HepG2 (cell line): Measurements from ENCODE around the gene SERPINF2. TPM values are rescaled to one million over a fixed set of nuclear protein-coding genes. Genes with fewer than 3 reads are reported as not detected.
A peak's percentile ranks its signal among the peaks of the same experiment; 100 is the strongest.

Experiments used
- HMGA1 ChIP-seq: sonication (generic); formaldehyde crosslinking; conservative IDR thresholded peaks from 2 replicates; pipeline ENCODE4 v1.4.0; 2020; ENCODE audit warnings: missing genetic modification reagents
- KLF9 ChIP-seq: IDR thresholded peaks from 2 replicates; pipeline ENCODE4 v1.6.1; 2016; ENCODE audit warnings: low read depth
- MZF1 ChIP-seq: sonication (generic); formaldehyde crosslinking; IDR thresholded peaks from 2 replicates; pipeline ENCODE4 v1.8.1; 2023; ENCODE audit warnings: mild to moderate bottlenecking, missing genetic modification reagents, borderline replicate concordance
- NR3C1 ChIP-seq: sonication (generic); formaldehyde crosslinking; IDR thresholded peaks from 2 replicates; pipeline ENCODE4 v1.4.0; 2020; ENCODE audit warnings: missing genetic modification reagents
- RFX3 ChIP-seq: IDR thresholded peaks from 2 replicates; pipeline ENCODE4 v1.6.1; 2016; ENCODE audit warnings: missing biosample characterization, missing genetic modification reagents
- TCF12 ChIP-seq, 2 experiments: fragments of 450-650 bp in 1 of 2; sonication (generic) in 1 of 2; formaldehyde crosslinking in 1 of 2; IDR thresholded peaks; 2 replicates each; pipeline versions ENCODE4 v1.6.1 to v1.8.0; 2017 to 2022; ENCODE audit warnings: antibody characterized with exemption in 1 of 2, mild to moderate bottlenecking in 1 of 2, missing genetic modification reagents in 1 of 2, moderate library complexity in 1 of 2
- ZFP1 ChIP-seq: IDR thresholded peaks from 2 replicates; pipeline ENCODE4 v1.6.1; 2016
- ZNF143 ChIP-seq: sonication (generic); formaldehyde crosslinking; IDR thresholded peaks from 2 replicates; pipeline ENCODE4 v1.4.0; 2020; ENCODE audit warnings: missing genetic modification reagents
- ZNF451 ChIP-seq: sonication (generic); formaldehyde crosslinking; IDR thresholded peaks from 2 replicates; pipeline ENCODE4 v1.5.0; 2020; ENCODE audit warnings: mild to moderate bottlenecking, missing genetic modification reagents
- ZNF577 ChIP-seq: sonication (generic); formaldehyde crosslinking; IDR thresholded peaks from 2 replicates; pipeline ENCODE4 v1.4.0; 2020; ENCODE audit warnings: mild to moderate bottlenecking, low read depth, missing genetic modification reagents, borderline replicate concordance
- ZNF660 ChIP-seq: sonication (generic); formaldehyde crosslinking; IDR thresholded peaks from 2 replicates; pipeline ENCODE4 v1.5.1; 2020; ENCODE audit warnings: mild to moderate bottlenecking, low read depth, missing genetic modification reagents, borderline replicate concordance
- ZNF781 ChIP-seq: sonication (generic); formaldehyde crosslinking; IDR thresholded peaks from 2 replicates; pipeline ENCODE4 v1.5.1; 2020; ENCODE audit warnings: borderline replicate concordance, mild to moderate bottlenecking, missing genetic modification reagents; ENCODE audit errors: not compliant biosample characterization
- polyA plus RNA-seq, 8 experiments: library from polyadenylated mRNA; depleted of rRNA in 3 of 8; stranded (reverse) in 7 of 8; unstranded in 1 of 8; fragments of >200 nt; fragmentation: Illumina TruSeq in 4 of 8; extraction: Trizol in 4 of 8; gene quantifications; 2 replicates each; pipeline versions ENCODE4 v1.2.1 to v1.2.3, GENCODE V29; 2011 to 2016; ENCODE audit warnings: low read depth in 4 of 8, missing spikeins in 1 of 8, mixed read lengths in 1 of 8; ENCODE audit not compliant: insufficient read depth in 1 of 8
- total RNA-seq, 5 experiments: library from RNA; depleted of rRNA; stranded (reverse); fragments of >200 nt; fragmentation: Illumina TruSeq; extraction: Trizol; gene quantifications; 2 replicates each; pipeline ENCODE4 v1.2.3, GENCODE V29; 2016; ENCODE audit warnings: low read depth in 1 of 5
- TF ChIP-seq, protein P1 (sequence below), 2 experiments: sonication (generic) in 1 of 2; formaldehyde crosslinking in 1 of 2; IDR thresholded peaks; 2 replicates each; pipeline versions ENCODE4 v1.5.1 to v1.6.1; 2011 to 2020; ENCODE audit warnings: borderline replicate concordance in 1 of 2, low read depth in 1 of 2, low read length in 1 of 2, mild to moderate bottlenecking in 1 of 2, missing genetic modification reagents in 1 of 2, moderate library complexity in 1 of 2
- TF ChIP-seq, protein P2 (sequence below): sonication (generic); formaldehyde crosslinking; IDR thresholded peaks from 2 replicates; pipeline ENCODE4 v1.4.0; 2020; ENCODE audit warnings: missing genetic modification reagents, borderline replicate concordance
- TF ChIP-seq, protein P3 (sequence below): sonication (generic); formaldehyde crosslinking; IDR thresholded peaks from 2 replicates; pipeline ENCODE4 v1.4.0; 2020; ENCODE audit warnings: mild to moderate bottlenecking, missing genetic modification reagents, borderline replicate concordance
- TF ChIP-seq, protein P4 (sequence below): IDR thresholded peaks from 2 replicates; pipeline ENCODE4 v1.6.1; 2016; ENCODE audit warnings: low read depth, control low read depth
- TF ChIP-seq, protein P5 (sequence below): sonication (generic); formaldehyde crosslinking; IDR thresholded peaks from 2 replicates; pipeline ENCODE4 v1.5.0; 2020; ENCODE audit warnings: mild to moderate bottlenecking, missing genetic modification reagents

The SERPINF2 gene
- total and polyA plus RNA-seq, 2 of the 13 experiments (the other 11 are each of a cell fraction or from before 2014, with no cell fraction given) = 309 to 548 TPM

DNA sequence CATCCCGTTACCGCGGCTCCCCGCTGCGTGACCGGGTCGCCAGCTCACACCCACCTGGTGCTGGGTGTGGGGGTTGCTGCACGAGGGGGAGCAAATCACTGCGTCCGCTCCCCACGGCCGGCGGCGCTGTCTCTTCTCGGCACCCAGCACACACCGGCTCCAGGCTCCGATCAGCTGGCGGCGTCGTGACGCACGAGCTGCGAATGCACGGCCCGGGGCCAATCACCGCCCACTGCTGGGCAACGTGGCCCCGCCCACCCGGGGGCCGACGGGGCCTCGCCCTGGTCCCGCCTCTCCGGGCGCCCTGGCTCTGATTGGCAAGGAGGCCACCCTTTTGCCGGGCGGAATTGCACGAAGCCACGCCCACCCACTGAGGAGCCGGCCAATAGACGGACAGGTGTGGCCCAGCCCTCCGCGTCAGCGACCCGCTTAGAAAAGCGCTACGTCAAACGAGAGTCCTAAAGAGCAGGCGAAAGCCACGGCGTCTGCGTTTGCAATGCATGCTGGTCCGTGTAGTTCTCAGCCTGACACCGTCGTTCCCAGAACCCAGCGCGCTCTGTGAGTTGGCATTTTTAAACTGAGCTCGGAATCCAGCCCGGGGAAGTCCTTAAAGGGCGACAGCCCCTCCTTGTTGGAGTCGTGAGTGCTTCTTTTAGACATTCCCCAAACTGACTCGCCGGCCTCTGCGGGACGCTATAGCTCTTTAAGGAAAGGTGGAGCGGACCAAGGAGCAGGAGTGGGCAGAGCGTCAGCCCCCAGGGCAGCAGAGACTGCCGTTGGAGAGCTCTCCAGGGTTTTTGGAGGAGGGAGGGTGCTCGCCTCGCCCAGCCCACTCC lies 26.4 kb upstream of the SERPINF2 start (continued):
- TF ChIP-seq NR3C1 (no peak), KLF9 (CRISPR knock-in tag) (0 out of 2 replicates have a peak, but pooled peaks have one; percentile 24), HMGA1 (CRISPR knock-in tag) (no peak), ZFP1 (CRISPR knock-in tag) (no peak; the same call in 1 of the 2 replicates), ZNF577 (CRISPR knock-in tag) (no peak), ZNF781 (CRISPR knock-in tag) (no peak), TCF12 (IDR thresholded peaks at IDR 0.05) (no peak), TCF12 (CRISPR knock-in tag; IDR thresholded peaks at IDR 0.05) (0 out of 2 replicates have a peak, but pooled peaks have one; percentile 2), ZNF660 (CRISPR knock-in tag) (no peak), ZNF143 (CRISPR knock-in tag) (peak; percentile 97), RFX3 (no peak), MZF1 (CRISPR knock-in tag) (no peak), ZNF451 (CRISPR knock-in tag) (no peak)
- TF ChIP-seq, protein P1, sequence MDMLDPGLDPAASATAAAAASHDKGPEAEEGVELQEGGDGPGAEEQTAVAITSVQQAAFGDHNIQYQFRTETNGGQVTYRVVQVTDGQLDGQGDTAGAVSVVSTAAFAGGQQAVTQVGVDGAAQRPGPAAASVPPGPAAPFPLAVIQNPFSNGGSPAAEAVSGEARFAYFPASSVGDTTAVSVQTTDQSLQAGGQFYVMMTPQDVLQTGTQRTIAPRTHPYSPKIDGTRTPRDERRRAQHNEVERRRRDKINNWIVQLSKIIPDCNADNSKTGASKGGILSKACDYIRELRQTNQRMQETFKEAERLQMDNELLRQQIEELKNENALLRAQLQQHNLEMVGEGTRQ (IDR thresholded peaks at IDR 0.05; ENCODE audit: low read depth, low read length) = peak; percentile 49; the same call in 1 of the 2 replicates
- TF ChIP-seq, protein P1 (CRISPR knock-in tag; IDR thresholded peaks at IDR 0.05; ENCODE audit: borderline replicate concordance) = peak; percentile 67; the same call in 1 of the 2 replicates
- TF ChIP-seq, protein P2, sequence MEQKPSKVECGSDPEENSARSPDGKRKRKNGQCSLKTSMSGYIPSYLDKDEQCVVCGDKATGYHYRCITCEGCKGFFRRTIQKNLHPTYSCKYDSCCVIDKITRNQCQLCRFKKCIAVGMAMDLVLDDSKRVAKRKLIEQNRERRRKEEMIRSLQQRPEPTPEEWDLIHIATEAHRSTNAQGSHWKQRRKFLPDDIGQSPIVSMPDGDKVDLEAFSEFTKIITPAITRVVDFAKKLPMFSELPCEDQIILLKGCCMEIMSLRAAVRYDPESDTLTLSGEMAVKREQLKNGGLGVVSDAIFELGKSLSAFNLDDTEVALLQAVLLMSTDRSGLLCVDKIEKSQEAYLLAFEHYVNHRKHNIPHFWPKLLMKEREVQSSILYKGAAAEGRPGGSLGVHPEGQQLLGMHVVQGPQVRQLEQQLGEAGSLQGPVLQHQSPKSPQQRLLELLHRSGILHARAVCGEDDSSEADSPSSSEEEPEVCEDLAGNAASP = peak; percentile 58
- TF ChIP-seq, protein P3, sequence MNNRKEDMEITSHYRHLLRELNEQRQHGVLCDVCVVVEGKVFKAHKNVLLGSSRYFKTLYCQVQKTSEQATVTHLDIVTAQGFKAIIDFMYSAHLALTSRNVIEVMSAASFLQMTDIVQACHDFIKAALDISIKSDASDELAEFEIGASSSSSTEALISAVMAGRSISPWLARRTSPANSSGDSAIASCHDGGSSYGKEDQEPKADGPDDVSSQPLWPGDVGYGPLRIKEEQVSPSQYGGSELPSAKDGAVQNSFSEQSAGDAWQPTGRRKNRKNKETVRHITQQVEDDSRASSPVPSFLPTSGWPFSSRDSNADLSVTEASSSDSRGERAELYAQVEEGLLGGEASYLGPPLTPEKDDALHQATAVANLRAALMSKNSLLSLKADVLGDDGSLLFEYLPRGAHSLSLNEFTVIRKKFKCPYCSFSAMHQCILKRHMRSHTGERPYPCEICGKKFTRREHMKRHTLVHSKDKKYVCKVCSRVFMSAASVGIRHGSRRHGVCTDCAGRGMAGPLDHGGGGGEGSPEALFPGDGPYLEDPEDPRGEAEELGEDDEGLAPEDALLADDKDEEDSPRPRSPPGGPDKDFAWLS (CRISPR knock-in tag) = no peak
- TF ChIP-seq, protein P4, sequence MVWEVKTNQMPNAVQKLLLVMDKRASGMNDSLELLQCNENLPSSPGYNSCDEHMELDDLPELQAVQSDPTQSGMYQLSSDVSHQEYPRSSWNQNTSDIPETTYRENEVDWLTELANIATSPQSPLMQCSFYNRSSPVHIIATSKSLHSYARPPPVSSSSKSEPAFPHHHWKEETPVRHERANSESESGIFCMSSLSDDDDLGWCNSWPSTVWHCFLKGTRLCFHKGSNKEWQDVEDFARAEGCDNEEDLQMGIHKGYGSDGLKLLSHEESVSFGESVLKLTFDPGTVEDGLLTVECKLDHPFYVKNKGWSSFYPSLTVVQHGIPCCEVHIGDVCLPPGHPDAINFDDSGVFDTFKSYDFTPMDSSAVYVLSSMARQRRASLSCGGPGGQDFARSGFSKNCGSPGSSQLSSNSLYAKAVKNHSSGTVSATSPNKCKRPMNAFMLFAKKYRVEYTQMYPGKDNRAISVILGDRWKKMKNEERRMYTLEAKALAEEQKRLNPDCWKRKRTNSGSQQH (CRISPR knock-in tag) = no peak
- TF ChIP-seq, protein P5, sequence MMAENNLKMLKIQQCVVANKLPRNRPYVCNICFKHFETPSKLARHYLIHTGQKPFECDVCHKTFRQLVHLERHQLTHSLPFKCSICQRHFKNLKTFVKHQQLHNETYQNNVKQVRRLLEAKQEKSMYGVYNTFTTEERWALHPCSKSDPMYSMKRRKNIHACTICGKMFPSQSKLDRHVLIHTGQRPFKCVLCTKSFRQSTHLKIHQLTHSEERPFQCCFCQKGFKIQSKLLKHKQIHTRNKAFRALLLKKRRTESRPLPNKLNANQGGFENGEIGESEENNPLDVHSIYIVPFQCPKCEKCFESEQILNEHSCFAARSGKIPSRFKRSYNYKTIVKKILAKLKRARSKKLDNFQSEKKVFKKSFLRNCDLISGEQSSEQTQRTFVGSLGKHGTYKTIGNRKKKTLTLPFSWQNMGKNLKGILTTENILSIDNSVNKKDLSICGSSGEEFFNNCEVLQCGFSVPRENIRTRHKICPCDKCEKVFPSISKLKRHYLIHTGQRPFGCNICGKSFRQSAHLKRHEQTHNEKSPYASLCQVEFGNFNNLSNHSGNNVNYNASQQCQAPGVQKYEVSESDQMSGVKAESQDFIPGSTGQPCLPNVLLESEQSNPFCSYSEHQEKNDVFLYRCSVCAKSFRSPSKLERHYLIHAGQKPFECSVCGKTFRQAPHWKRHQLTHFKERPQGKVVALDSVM (CRISPR knock-in tag) = no peak; the same call in 1 of the 2 replicates
